GM10266 (cell line): ENCODE results near the gene ZNF507.

Source experiments
- DNase-seq: peaks from one replicate; pipeline ENCODE4 v3.0.0; 2012; ENCODE audit errors: extremely low spot score
- TF ChIP-seq, protein P1 (sequence below): IDR thresholded peaks from 2 replicates; pipeline ENCODE4 v1.5.1; 2012; ENCODE audit warnings: mild to moderate bottlenecking, low read depth; ENCODE audit not compliant: control insufficient read depth, insufficient read depth; ENCODE audit errors: missing control alignments

ZNF507 gene

GRCh38 chr19:32387701-32388392 lies 42.4 kb downstream of the ZNF507 start:
- DNase-seq = no peak
- TF ChIP-seq, protein P1, sequence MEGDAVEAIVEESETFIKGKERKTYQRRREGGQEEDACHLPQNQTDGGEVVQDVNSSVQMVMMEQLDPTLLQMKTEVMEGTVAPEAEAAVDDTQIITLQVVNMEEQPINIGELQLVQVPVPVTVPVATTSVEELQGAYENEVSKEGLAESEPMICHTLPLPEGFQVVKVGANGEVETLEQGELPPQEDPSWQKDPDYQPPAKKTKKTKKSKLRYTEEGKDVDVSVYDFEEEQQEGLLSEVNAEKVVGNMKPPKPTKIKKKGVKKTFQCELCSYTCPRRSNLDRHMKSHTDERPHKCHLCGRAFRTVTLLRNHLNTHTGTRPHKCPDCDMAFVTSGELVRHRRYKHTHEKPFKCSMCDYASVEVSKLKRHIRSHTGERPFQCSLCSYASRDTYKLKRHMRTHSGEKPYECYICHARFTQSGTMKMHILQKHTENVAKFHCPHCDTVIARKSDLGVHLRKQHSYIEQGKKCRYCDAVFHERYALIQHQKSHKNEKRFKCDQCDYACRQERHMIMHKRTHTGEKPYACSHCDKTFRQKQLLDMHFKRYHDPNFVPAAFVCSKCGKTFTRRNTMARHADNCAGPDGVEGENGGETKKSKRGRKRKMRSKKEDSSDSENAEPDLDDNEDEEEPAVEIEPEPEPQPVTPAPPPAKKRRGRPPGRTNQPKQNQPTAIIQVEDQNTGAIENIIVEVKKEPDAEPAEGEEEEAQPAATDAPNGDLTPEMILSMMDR = no peak

GRCh38 chr19:32388393-32388855 lies 43.0 kb downstream of the ZNF507 start:
- DNase-seq = no peak
- TF ChIP-seq, protein P1 = no peak

- no peak for DNase-seq
- TF ChIP-seq, protein P1 = no peak
Observed at GRCh38 chr19:32392901-32393300, 47.5 kb downstream of the ZNF507 start.

DNA sequence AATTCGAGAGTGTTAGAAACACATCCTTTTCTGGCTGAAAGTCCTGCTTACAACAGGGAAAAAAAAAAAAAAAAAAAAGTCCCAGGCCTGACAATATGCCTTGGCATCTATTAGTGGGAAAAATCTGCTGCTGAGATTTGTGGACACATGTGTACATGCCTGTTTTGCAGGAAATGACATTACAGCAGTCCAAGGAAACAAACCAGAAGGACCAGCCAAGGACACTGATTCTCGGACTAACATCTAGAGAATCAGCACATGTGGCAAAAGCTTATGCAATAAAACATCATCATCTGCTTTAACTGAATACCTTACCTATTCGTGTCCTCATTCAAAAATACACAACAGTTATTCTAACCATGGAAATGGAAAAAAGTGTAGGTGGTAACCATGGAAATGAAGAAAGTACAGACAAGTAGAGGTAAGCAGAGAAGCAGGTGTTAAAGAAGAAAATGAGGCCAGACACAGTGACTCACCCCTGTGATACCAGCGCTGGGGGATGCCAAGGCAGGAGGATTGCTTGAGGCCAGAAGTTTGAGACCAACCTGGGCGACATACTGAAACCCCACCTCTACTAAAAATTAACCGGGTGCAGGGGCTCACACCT lies 50.7 kb downstream of the ZNF507 start:
- no peak for DNase-seq
- TF ChIP-seq, protein P1 = no peak

DNA sequence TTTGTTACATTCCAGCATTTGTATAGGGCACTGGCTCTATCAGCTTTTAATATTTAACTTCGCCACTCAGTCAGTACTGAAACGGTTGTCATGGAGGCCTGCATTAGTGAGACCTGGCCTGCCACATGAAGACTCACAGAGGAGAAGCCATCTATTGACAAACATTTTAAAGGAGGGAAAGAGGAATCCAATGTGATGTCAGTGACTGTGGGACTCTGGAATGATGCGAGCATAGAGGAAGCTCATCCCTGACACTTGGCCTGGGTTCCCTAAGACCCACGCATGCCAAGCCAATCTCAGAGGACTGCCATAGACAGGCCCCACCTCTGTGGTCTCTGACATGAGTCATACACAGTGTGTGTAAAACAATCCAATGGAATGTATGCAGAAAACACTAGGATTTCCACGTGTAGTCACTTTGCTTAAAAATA lies 52.3 kb downstream of the ZNF507 start:
- no peak for DNase-seq
- TF ChIP-seq, protein P1 = no peak

- no peak for DNase-seq
- TF ChIP-seq, protein P1 = no peak
Observed at GRCh38 chr19:32401992-32402391, 56.6 kb downstream of the ZNF507 start.
